Panc1 (cell line): ENCODE data around the gene CST9L. TPM values are rescaled to one million over a fixed set of nuclear protein-coding genes. Genes with fewer than 3 reads are reported as not detected.

Source experiments
- ATAC-seq: fragments of 200-7000 bp; cut with Tn5 transposase; 2 replicates; pipeline ENCODE4 v1.9.1; 2020; ENCODE audit warnings: mild to moderate bottlenecking, moderate library complexity
- BruUV-seq: library from RNA; stranded (reverse); fragments of 400-500 nt; replicated peaks from 2 replicates; lab custom pipeline; 2021; lab: Mats Ljungman, UMichigan
- CTCF ChIA-PET: fragments of 300-600 bp; sonication (Branson Sonifier 250); formaldehyde crosslinking; loops from one replicate; lab custom pipeline; 2022; ENCODE audit warnings: antibody characterized with exemption; lab: Charles Lee
- POLR2A ChIA-PET: fragments of 300-600 bp; sonication (Branson Sonifier 250); formaldehyde crosslinking; loops from one replicate; lab custom pipeline; 2022; ENCODE audit warnings: antibody characterized with exemption; lab: Charles Lee
- DNase-seq: peaks from one replicate; pipeline ENCODE4 v3.0.0-alpha.2; 2010; ENCODE audit warnings: low read depth, low spot score
- H3K27ac ChIP-seq: 2 replicates; pipeline ENCODE4 v1.5.1; 2011; ENCODE audit warnings: mild to moderate bottlenecking, low read length, inconsistent platforms
- H3K27me3 ChIP-seq: fragments of 200-500 bp; sonication (Bioruptor generic); 2 replicates; pipeline ENCODE4 v1.6.0; 2014; ENCODE audit warnings: low read length, inconsistent platforms; ENCODE audit not compliant: control insufficient read depth, insufficient read depth
- H3K36me3 ChIP-seq: fragments of 200-500 bp; sonication (Bioruptor generic); 2 replicates; pipeline ENCODE4 v1.5.1; 2014; ENCODE audit warnings: inconsistent platforms, mild to moderate bottlenecking, low read length, moderate library complexity; ENCODE audit not compliant: control insufficient read depth, insufficient read depth
- H3K4me1 ChIP-seq: 2 replicates; pipeline ENCODE4 v1.5.1; 2011; ENCODE audit warnings: inconsistent platforms, mild to moderate bottlenecking, low read length, moderate library complexity; ENCODE audit not compliant: control insufficient read depth, insufficient read depth
- H3K4me3 ChIP-seq, 2 experiments: 2 replicates each; pipeline ENCODE4 v1.5.1; 2011 to 2012; ENCODE audit warnings: low read depth in 2 of 2, low read length in 2 of 2, mild to moderate bottlenecking in 2 of 2, inconsistent platforms in 1 of 2, moderate library complexity in 1 of 2
- H3K9me3 ChIP-seq: fragments of 200-500 bp; sonication (Bioruptor generic); 2 replicates; pipeline ENCODE4 v1.5.1; 2014; ENCODE audit warnings: low read depth, mild to moderate bottlenecking, inconsistent platforms, low read length, moderate library complexity; ENCODE audit not compliant: control insufficient read depth, insufficient read depth
- CTCF ChIP-seq: fragments of 450-650 bp; IDR thresholded peaks from 2 replicates; pipeline ENCODE4 v1.5.1; 2017; ENCODE audit warnings: mild to moderate bottlenecking
- POLR2AphosphoS5 ChIP-seq: IDR thresholded peaks from 2 replicates; pipeline ENCODE4 v1.6.1; 2012; ENCODE audit warnings: mild to moderate bottlenecking, low read depth, low read length, moderate library complexity
- REST ChIP-seq, 2 experiments: IDR thresholded peaks; 2 replicates each; pipeline ENCODE4 v1.6.1; 2011 to 2012; ENCODE audit warnings: low read depth in 2 of 2, control low read depth in 1 of 2, low read length in 1 of 2, mild to moderate bottlenecking in 1 of 2, moderate library complexity in 1 of 2; ENCODE audit not compliant: insufficient read depth in 1 of 2
- SIN3A ChIP-seq: IDR thresholded peaks from 2 replicates; pipeline ENCODE4 v1.6.1; 2012; ENCODE audit warnings: low read depth, mild to moderate bottlenecking, low read length, moderate library complexity, borderline replicate concordance; ENCODE audit not compliant: insufficient read depth
- TCF7L2 ChIP-seq: IDR thresholded peaks from 2 replicates; pipeline ENCODE4 v1.6.1; 2011; ENCODE audit warnings: mild to moderate bottlenecking, low read depth, low read length, inconsistent platforms
- in situ Hi-C: cut with HindIII; loops from 2 replicates; pipeline ENCODE4 v1.10.0; 2016; ENCODE audit warnings: low sequenced_read_pairs, low pct_unique_long_range_greater_than_20kb
- intact Hi-C: fragments of 100-400 bp; cut with micrococcal nuclease; formaldehyde crosslinking; loops from one replicate; pipeline ENCODE4 v1.10.0; 2022; ENCODE audit not compliant: unreplicated experiment
- total RNA-seq: library from RNA; stranded (reverse); gene quantifications from one replicate; pipeline ENCODE4 v1.2.1, GENCODE V29; 2021; ENCODE audit not compliant: unreplicated experiment

Gene CST9L
- total RNA-seq, 1 experiment from 2014 or later = not detected

- ATAC-seq (no peak), DNase-seq (no peak)
- no peaks in the 10 kb centered on the region for H3K4me1 ChIP-seq
- CTCF ChIA-PET = no interaction called here
- no peak overlapping the region for H3K4me3 ChIP-seq
- H3K36me3 ChIP-seq = no peaks in the 10 kb centered on the region
- TF ChIP-seq POLR2AphosphoS5 = no peak
- TF ChIP-seq TCF7L2 = no peak
- TF ChIP-seq REST (IDR thresholded peaks at IDR 0.05; ENCODE audit: insufficient read depth in 1 of 2, low read depth in 2 of 2, low read length in 1 of 2) = no peak
- TF ChIP-seq SIN3A = no peak
- TF ChIP-seq CTCF = no peak
- no TSS peak for BruUV-seq
- peaks cover 2% of the 10 kb centered on the region; the same call in 1 of the 2 replicates for H3K27me3 ChIP-seq
- intact Hi-C loops (no loop called here), in situ Hi-C loops (no loop called here)
- no peaks in the 10 kb centered on the region for H3K9me3 ChIP-seq
- no peak overlapping the region for H3K27ac ChIP-seq
- POLR2A ChIA-PET = no interaction called here
Measured at GRCh38 chr20:23603321-23603720, 35.0 kb upstream of the CST9L start.

GRCh38 chr20:23602699-23603098 is 34.4 kb upstream of the CST9L start:
- in situ Hi-C loops (no loop called here), intact Hi-C loops (no loop called here)
- ChIA-PET CTCF (no interaction called here), POLR2A (no interaction called here)
- no peak for TF ChIP-seq REST (IDR thresholded peaks at IDR 0.05; ENCODE audit: insufficient read depth in 1 of 2, low read depth in 2 of 2, low read length in 1 of 2)
- no peak for TF ChIP-seq TCF7L2
- TF ChIP-seq SIN3A = no peak
- TF ChIP-seq CTCF = no peak
- TF ChIP-seq POLR2AphosphoS5 = no peak
- no TSS peak for BruUV-seq
- no peak overlapping the region for H3K27ac ChIP-seq
- no peak overlapping the region for H3K4me3 ChIP-seq
- peaks cover 2% of the 10 kb centered on the region; the same call in 1 of the 2 replicates for H3K27me3 ChIP-seq
- no peaks in the 10 kb centered on the region for H3K4me1 ChIP-seq
- ATAC-seq (no peak), DNase-seq (no peak)
- no peaks in the 10 kb centered on the region for H3K9me3 ChIP-seq
- no peaks in the 10 kb centered on the region for H3K36me3 ChIP-seq
